Renal cortical epithelial cell (primary cell): Measurements from ENCODE around the gene AP1S2. TPM values are rescaled to one million over a fixed set of nuclear protein-coding genes. Genes with fewer than 3 reads are reported as not detected.
"Not testable (repeated sequence)": the region's sequence is repeated elsewhere in the genome, so short reads cannot be mapped to it uniquely, and the experiment has no call there.

Source experiments
- DNase-seq: peaks from one replicate; pipeline ENCODE4 v3.0.0-alpha.2; 2011; ENCODE audit warnings: low read depth
- total RNA-seq: library from RNA; depleted of rRNA; stranded (reverse); fragments of >200 nt; gene quantifications from 2 replicates; pipeline ENCODE4 v1.2.3, GENCODE V29; 2014

AP1S2 gene
- 65.3 and 78.3 TPM in 2 replicates for total RNA-seq

DNA sequence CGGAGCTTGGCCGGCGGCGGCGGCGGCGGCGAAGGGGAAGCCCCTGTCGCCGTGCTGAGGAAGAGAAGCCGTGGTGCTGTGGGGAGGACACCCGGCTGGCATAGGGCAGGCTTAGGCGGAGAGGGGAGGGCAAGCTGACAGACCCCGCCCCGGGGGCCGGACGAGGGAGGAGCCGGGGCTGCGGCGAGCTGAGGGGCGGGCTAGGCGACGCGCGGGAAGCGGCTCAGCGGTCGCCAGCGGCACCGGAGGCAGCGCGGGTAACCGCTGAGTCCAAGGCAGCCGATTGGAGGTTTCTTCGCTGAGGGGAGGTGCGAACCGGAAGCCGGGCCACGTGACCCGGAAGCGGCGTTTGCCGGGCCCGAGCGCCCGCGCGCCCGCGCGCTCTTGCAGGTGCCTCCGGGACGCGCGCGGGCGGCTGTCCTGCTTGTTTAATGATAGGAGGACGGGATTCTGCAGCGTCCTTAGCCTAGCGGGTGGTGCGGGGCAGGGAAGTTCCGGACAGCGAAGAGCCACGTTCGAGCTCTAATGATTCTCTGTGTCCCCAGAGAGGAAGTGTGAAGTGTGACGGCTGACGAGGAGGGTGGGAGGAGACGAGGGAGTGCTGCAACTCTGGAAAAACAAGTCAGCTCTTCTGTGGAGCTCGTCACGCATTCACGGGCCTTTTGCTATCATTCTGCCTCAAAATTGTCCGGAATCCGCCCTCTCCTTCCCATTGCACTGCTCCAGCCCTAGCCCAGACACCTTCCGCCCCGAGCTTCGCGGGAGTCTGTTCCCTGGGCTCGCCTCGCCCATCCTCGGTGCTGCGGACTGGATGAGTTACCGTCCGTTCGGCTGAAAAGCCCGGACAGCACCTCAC, at the start of gene AP1S2:
Gene AP1S2, minus strand, starts transcription at position 102 of the 856 bp plus-strand sequence. CDS start 2,289 bp downstream, outside the sequence.
- peak; percentile 80 for DNase-seq

DNA sequence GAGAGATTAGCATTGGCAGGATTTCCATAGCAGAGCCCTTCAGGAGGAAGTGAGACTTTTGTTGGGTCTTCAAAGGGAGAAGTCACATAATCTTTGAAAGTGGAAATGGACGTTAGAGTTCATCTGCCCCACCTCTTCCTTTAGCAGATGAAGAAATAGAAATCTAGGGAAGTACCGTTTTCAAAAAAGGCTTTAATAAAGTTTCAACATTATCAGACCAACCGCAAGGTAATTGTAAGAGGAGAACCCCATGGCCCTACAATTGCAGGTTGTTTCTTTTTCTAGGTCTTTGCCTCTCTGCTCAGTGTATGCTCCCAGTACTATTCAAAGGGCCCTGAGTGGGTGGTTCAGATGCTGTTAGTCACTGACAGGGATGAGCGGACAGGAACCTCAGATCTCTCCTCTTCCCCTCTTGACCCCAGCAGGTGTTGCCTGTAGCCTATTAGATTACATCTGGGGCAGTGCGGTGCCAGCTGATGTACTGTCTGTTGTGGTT, 48.6 kb upstream of the AP1S2 start:
- DNase-seq: peak; percentile 15

DNA sequence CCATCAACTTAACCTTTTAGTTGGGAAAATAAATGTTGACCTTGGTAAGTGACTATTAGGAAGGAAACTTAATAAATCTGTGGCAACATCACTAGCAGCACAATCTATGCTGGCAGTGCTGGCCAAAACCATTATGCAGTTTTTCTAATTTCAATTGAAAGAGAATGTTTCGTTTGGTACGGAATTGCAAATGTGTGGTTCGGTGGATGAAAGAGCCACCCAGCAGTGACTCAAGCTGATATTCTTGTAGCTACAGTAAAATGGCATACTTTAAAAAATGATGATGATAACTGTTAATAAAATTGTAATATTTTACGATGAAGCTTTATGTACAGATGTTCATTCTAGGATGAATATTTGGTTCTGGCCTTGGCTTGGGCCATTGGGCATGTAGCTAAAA, 40.7 kb upstream of the AP1S2 start:
- DNase-seq: no peak

DNA sequence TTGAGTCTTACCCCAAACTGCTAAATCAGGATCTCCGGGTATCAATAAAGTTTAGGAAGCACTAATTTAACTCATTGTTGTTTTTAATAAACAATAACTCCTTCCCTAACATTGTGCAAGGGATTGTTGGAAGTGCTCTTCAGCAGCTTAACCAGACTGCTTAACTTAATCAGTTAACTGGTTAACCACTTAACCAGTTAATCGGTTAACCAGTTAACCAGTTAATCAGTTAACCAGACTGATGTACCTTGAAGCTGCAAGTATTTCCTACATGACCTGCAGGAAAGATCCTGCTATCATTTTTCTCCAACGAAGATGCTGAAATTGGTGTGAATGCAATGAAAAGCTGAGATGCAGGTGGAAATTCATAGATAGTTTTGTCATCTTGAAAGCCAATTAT, 40.1 kb upstream of the AP1S2 start:
- no peak for DNase-seq

DNA sequence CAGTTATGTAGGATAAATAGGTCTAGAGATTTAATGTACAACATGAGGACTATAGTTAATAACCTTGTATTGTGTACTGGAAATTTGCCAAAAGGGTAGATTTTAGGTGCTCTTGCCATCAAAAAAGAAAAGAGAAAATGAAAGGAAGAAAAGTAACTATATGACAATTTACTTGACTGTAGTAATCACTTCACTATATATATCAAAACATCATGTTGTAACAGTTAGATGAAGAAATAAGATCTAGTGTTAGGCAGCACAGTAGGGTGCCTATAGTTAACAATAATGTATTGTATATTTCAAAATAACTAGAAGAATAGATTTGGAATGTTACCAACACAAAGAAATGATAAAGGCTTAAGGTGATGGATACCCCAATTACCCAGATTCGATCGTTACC, 35.9 kb upstream of the AP1S2 start:
- no peak for DNase-seq

DNA sequence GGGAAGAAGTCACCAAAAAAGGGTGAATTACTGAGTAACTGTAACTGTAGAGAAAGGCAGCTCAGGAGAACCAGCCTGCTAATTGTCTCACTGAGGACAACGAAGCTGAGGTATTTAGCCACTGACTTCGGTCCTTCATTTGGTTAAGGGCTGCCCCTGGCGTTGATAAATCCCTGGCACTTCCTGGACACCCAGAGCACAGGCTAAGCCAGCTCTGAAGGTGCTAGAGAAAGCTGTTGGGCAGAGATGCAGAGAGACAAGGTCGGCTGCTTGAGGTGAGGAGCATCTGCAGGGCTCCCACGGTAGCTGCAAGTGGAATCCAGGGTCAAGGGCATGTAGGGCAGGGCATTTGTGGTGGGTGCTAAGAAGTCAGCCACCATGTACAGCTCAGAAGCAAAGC, 33.4 kb upstream of the AP1S2 start:
- no peak for DNase-seq

DNA sequence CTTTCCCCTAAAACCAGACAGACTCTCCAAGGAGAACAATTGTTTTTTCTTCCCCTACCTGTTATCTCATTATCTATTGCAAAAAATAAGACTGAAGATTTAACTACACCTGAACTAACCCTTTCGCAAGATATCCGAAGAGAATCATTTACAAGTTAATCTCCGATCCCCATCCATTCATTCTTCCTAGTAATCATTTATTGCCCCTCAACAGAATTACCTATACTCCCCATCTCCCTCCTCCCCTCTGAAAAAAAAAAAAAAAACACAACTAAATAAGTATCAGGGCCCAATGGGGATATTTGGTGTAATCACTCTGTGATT, 28.9 kb upstream of the AP1S2 start:
- no peak for DNase-seq

DNA sequence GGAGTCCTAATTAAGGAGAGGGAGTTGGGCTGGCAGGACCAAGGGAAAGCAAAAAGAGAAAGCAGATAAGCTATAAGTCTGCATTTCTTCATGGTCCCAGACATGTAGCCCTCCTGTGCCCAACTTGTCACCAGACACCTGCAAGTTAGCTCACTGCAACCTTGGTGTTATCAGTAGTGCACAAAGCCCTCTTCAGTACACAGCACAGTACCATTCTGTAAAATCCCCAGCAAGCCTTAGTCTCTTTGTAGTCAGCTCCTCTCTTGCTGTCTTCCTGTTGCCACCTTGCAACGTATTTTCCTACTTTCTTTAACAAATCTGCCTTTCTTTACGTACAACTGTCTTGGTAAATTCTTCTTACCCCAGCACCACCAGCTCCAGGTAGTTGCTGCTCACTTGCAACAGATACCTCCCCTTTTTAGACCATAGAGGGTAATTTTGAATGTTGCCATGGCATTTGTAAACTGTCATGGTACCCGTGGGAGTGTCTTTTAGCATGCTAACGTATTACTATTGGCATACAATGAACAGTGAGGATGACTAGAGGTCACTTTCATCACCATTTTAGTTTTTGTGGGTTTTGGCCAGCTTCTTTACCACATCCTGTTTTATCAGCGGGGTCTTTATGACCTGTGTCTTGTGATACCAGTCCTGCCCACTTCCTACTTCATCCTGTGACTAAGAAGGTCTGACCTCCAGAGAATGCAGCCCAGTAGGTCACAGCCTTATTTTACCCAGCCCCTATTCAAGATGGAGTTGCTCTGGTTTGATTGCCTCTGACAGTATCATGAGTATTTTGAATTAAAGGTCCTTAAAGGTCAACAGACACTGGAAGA, 28.3 kb upstream of the AP1S2 start:
- peak; percentile 53 for DNase-seq

DNA sequence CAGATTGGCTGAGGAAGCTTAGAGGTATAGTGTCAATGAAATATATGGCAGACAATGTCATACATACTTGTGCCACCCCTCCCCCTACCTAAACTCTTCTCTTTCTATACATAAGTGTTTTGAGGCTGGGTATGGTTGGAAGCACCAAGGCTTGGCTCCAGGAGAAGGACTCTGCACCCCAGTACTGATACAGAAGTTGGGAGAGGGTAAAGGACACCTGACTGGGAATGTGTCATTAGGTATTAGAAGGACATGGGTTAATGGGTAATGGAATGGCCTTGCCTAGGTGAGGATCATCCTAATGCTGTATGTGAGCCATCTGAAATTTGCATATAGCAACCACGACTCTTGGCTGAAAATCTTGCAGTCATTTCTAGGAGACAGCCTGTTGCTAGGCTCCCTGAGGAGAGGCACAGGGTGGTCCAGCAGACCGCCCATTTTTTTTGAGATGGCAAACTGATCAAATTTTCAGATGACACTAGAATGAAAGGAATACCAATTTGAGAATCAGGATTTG, 26.8 kb upstream of the AP1S2 start:
- no peak for DNase-seq

DNA sequence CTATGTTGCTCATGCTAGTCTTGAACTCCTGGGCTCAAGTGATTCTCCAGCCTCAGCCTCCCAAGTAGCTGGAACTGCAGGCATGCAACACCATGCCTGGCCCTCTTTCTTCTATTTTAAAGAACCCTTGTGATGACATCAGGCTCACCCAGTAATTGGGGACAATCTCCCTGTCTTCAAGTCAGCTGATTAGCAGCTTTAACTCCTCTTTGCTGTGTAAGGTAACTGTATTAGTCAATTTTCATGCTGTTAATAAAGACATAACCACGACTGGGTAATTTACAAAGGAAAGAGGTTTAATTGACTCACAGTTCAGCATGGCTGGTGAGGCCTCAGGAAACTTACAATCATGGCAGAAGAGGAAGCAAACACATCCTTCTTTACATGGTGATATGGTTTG, 23.3 kb upstream of the AP1S2 start:
- not testable (repeated sequence) for DNase-seq

DNA sequence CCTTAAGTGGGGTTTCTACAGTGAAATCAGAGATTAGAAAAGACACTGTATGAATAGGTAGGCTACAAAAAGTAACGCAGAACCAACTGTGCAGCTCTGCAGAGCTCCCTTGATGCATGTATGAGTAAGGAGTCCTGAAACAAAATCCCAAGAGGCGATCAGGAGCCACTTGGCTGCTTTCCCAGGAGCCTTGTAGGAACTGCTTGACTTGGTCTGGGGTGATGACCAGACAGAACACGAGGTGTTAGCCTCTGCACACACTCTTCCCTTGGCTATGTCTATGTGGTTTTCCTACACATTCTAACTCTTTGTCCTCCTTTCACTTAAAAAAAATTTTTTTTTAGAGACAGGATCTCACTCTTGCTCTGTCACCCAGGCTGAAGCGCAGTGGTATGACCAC, 22.8 kb upstream of the AP1S2 start:
- DNase-seq: peak; percentile 81

DNA sequence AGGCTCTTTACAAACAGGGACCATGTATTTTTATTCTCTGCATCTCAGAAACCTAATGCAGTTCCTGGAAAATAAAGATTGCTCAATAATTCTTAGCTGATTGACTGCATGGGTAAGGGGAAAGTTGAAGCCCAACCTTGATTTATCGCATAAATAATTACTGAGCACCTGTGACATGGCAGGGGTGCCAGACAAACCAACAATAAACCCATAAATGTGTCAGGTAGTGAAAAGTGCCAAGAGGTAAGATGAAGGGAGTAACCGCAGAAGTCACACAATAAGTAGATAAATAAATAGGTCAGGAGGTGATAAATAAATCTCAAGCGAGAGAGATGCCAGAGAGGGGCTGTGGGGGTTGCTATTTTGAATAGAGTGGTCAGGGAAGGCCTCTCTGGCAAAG, 20.1 kb upstream of the AP1S2 start:
- DNase-seq: no peak

DNA sequence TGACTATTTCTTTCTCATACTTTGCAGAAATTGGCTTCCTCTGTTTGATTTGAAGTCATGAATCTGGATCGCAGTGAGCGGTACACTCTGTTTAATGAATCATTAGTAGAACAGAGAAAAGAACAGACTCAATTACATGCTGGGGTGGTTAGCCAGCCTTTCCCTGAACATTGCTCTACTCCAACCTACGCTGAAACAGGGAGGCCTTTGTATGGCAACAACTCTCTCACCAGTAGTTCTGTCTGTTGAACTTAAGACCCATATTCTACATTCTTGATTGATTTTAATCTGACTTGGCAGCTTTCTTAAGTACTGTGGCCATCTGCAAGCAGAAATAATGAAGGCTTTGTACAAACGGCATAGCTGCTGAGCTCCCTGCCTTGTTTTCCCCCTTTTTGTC, 19.0 kb upstream of the AP1S2 start:
- no peak for DNase-seq

DNA sequence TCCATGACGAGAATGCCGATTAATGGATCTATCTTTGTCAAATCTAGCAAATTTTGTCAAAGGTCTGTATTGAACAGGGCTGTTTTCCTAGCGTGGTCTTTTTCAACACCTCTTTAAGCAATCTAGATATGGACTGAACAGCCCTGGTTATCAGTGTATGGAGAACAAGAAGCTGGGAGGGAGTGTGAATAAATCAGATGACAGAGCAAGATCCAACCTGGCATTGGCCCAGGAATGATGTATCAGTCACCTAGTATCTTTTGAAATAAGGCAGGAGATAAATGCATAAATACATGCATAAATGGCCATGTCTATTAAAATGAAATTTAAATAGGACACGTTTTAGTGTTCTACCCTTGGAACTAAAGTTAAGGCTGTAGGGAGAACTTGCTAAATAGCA, 15.7 kb upstream of the AP1S2 start:
- no peak for DNase-seq

DNA sequence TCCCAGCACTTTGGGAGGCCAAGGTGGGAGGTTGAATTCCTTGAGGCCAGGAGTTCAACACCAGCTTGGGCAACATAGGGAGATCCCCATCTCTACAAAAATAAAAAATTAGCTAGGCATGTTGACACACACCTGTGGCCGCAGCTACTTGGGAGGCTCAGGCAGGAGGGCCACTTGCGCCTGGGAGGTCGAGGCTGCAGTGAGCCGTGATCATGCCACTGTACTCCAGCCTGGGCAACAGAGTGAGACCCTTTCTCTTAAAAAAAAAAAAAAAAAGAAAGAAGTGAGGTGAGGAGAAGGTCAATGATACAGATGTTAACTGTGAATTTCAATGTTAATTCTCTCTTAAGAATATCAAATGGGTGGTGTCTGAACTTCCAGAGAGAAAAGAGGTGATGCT, 15.1 kb upstream of the AP1S2 start:
- no peak for DNase-seq

DNA sequence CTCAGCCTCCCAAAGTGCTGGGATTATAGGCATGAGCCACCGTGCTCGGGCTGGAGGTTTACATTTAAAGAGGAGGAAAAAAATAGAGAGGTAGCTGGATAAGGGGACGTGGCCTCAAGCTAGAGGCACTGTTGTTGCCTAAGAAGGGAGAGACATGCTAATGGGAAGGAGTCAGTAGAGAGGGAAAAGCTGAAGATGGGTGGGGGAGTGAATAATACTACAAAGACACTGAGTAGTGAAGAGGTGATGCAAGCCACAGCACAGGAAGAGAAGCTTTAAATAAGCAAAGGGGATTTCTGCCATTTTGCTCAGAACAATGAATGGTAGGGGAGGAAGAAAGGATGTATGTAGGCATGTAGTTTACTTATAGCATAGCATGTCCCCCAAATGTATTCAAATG, 11.5 kb upstream of the AP1S2 start:
- DNase-seq: no peak

DNA sequence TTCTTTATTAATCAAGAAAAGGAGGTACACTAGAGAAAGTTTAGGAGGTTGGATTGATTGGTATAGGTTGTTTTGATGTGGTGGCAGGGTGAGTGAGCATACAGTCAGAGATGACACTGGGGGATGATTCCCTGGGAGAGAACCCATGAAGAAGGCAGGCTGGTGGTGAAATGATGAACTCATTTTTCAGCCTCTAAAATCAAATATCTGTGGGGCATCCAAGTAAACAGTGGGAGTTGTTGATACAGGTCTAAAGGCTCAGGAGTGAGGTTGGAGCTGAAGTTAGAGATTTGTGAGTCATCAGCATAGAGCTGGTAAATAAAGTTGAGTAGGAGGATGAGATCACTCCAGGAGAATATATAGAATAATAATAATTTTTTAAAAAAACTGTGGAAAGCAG, 10.0 kb upstream of the AP1S2 start:
- DNase-seq: peak; percentile 67

DNA sequence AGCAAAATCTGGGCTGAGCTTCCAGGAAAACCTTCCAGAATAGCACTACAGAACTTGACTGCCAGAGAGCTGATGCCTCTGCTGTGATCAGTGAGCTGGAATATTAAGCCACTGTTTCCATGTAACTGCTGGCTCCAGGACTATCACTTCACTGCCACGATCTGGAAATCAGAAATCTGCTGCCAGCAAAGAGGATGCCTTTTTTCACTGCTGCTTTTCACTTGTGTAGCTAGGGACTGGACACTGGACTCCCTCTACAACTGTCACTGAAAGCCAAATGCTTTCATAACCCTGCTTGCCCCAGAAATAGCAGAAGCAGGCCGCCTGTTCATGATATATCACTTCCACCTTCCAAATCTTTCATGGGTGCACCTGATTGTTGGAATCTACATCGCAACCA, 9.4 kb upstream of the AP1S2 start:
- no peak for DNase-seq

DNA sequence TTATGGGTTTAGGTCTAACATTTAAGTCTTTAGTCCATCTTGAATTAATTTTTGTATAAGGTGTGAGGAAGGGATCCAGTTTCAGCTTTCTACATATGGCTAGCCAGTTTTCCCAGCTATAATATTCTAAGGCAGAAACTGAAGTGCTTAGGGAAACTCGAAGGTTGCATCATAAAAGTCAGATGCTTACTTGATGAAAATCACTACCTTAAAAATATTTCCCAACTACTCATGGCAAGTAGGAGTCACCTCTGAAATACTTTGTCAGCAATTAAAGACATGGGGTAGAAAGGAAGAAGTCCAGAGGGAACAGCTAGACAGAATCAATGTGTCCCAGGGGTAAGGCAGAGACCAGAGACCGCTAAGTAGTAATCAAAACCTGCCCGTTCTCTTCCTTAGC, 6.3 kb upstream of the AP1S2 start:
- DNase-seq: no peak

DNA sequence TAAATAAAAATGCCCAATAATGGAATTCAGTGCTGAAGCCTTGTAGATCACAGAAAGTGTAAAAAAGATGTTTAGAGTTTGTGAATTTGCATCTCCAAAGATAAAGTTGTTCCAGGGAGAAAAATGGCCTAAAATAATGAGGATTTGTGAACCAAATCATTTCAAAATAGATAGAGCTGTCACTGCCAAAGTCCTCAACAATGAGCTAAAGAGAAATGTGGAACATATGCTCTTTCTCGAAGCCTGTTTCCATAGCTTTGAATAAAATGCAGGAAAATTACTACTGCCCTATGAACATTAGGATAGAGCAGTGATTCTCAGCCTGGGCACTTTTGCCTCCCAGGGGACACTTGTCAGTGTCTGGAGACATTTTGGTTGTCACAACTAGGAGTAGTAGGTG, 3.4 kb upstream of the AP1S2 start:
- no peak for DNase-seq

DNA sequence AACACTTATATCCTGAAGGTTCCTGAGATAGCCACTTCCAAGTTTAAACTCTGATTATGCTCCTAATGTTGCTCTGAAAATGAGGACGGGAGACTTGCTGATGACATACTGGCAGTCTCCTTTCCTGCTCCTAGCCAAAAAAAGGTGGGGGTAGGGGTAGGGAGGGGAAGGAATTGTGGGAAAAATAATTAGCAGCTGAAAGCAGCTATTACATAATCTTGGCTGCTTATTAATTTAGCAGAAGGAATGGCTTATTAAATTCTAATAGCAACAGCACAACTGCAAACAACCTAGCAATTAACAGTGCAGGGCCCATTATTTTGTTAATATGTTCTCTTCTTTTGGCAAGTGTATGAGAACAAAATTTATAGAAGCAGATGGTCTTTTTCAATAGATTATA, 2.0 kb upstream of the AP1S2 start:
- DNase-seq: no peak

DNA sequence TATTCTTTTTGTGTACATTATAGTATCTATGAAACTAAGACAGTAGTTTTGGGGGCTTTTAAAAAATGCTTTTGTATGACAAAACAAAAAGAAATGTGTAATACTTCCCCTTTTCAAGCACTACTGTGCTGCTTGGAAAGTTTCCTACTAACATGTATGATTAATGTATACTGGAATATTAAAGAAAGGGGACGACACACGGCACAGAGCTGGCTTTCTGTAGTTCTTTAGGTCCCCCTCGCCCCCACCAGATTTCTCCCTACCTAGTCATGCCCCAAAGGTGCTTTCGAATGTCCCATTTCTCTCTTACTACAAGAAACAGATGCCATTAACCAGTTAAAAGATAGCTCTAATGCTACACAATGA, 1.6 kb upstream of the AP1S2 start:
- no peak for DNase-seq
